A673 (cell line): ENCODE data around the gene ZSCAN5A. TPM values are rescaled to one million over a fixed set of nuclear protein-coding genes. Genes with fewer than 3 reads are reported as not detected.

Source experiments
- BruUV-seq: library from RNA; stranded (reverse); fragments of 400-500 nt; replicated peaks from 2 replicates; lab custom pipeline; 2021; lab: Mats Ljungman, UMichigan
- CTCF ChIA-PET: fragments of 300-600 bp; sonication (Branson Sonifier 250); formaldehyde crosslinking; loops from one replicate; lab custom pipeline; 2022; ENCODE audit warnings: antibody characterized with exemption; lab: Charles Lee
- POLR2A ChIA-PET: fragments of 300-600 bp; sonication (Branson Sonifier 250); formaldehyde crosslinking; loops from one replicate; lab custom pipeline; 2022; ENCODE audit warnings: antibody characterized with exemption; ENCODE audit not compliant: low non-redundant PET; lab: Charles Lee
- DNase-seq: peaks from one replicate; pipeline ENCODE4 v3.0.0-alpha.2; 2015; ENCODE audit warnings: low spot score
- H3K27ac ChIP-seq: fragments of 200-600 bp; sonication (generic); 2 replicates; pipeline ENCODE4 v1.5.1; 2016; ENCODE audit warnings: mixed run types, low read depth, mild to moderate bottlenecking, mixed read lengths, antibody characterized with exemption, low read length; ENCODE audit not compliant: poor library complexity, severe bottlenecking
- H3K27me3 ChIP-seq: fragments of 200-600 bp; sonication (generic); replicated peaks from 2 replicates; pipeline ENCODE4 v1.6.1; 2017; ENCODE audit warnings: mixed run types, low read depth, mild to moderate bottlenecking, mixed read lengths, antibody characterized with exemption, low read length; ENCODE audit not compliant: insufficient read depth, poor library complexity
- H3K36me3 ChIP-seq: fragments of 200-600 bp; sonication (generic); 2 replicates; pipeline ENCODE4 v1.6.1; 2016; ENCODE audit warnings: mixed run types, mild to moderate bottlenecking, mixed read lengths, antibody characterized with exemption, low read length; ENCODE audit not compliant: insufficient read depth, poor library complexity, severe bottlenecking
- H3K4me1 ChIP-seq: fragments of 200-600 bp; sonication (generic); 2 replicates; pipeline ENCODE4 v1.6.1; 2017; ENCODE audit warnings: mixed run types, mild to moderate bottlenecking, mixed read lengths, antibody characterized with exemption, low read length; ENCODE audit not compliant: insufficient read depth, poor library complexity, severe bottlenecking
- H3K4me3 ChIP-seq: fragments of 200-600 bp; sonication (generic); 2 replicates; pipeline ENCODE4 v1.5.1; 2016; ENCODE audit warnings: low read depth, mixed run types, mild to moderate bottlenecking, mixed read lengths, low read length; ENCODE audit not compliant: poor library complexity, severe bottlenecking
- H3K9me3 ChIP-seq: fragments of 200-600 bp; sonication (generic); 2 replicates; pipeline ENCODE4 v1.6.1; 2016; ENCODE audit warnings: mixed run types, low read depth, mild to moderate bottlenecking, mixed read lengths, antibody characterized with exemption, low read length; ENCODE audit not compliant: poor library complexity, severe bottlenecking
- CTCF ChIP-seq: fragments of 300-800, 200-600 bp; sonication (generic); conservative IDR thresholded peaks from 2 replicates; pipeline ENCODE4 v1.5.1; 2017; ENCODE audit warnings: low read depth, mild to moderate bottlenecking, antibody characterized with exemption, low read length, moderate library complexity, mixed read lengths
- EZH2 ChIP-seq: fragments of 200-600 bp; sonication (generic); IDR thresholded peaks from 2 replicates; pipeline ENCODE4 v1.6.1; 2017; ENCODE audit warnings: borderline replicate concordance, low read depth, mild to moderate bottlenecking, mixed read lengths, antibody characterized with exemption, low read length; ENCODE audit not compliant: poor library complexity, severe bottlenecking
- intact Hi-C: fragments of 100-400 bp; cut with micrococcal nuclease; formaldehyde crosslinking; loops from one replicate; pipeline ENCODE4 v1.10.0; 2022; ENCODE audit not compliant: unreplicated experiment
- total RNA-seq: library from RNA; stranded (reverse); gene quantifications from 2 replicates; pipeline ENCODE4 v1.2.3, GENCODE V29; 2021

ZSCAN5A gene
- total RNA-seq, 1 experiment from 2014 or later = 18.8 TPM

GRCh38 chr19:56319991-56320390 is 5.4 kb upstream of the ZSCAN5A start:
- H3K36me3 ChIP-seq = no peaks in the 10 kb centered on the region
- TF ChIP-seq EZH2 (no peak), CTCF (no peak)
- CTCF ChIA-PET = no interaction called here
- no peaks in the 10 kb centered on the region for H3K4me1 ChIP-seq
- intact Hi-C loops = loop anchor here (10.0 kb wide), 1 partner anchor 645 kb away; the partner anchor contains the start of gene EPN1
- BruUV-seq = no TSS peak
- no peak for DNase-seq
- H3K27ac ChIP-seq = no peak overlapping the region
- no peaks in the 10 kb centered on the region for H3K9me3 ChIP-seq
- POLR2A ChIA-PET = no interaction called here
- H3K27me3 ChIP-seq = no peaks in the 10 kb centered on the region
- no peak overlapping the region for H3K4me3 ChIP-seq

GRCh38 chr19:56317749-56318148 is 3.1 kb upstream of the ZSCAN5A start:
- intact Hi-C loops = loop anchor here (10.0 kb wide), 1 partner anchor 643 kb away; the partner anchor contains the start of gene EPN1
- POLR2A ChIA-PET = interaction anchor here (0.7 kb wide), 1 partner anchor 13 kb away, joined by 5 read pairs; no protein-coding TSS in a partner anchor

GRCh38 chr19:56316728-56317127 is 2.1 kb upstream of the ZSCAN5A start:
- peaks cover 6% of the 10 kb centered on the region for H3K4me1 ChIP-seq
- POLR2A ChIA-PET = no interaction called here
- H3K27ac ChIP-seq = no peak overlapping the region
- BruUV-seq = no TSS peak
- CTCF ChIA-PET = no interaction called here
- no peak for DNase-seq
- no peaks in the 10 kb centered on the region for H3K27me3 ChIP-seq
- intact Hi-C loops = loop anchor here (10.0 kb wide), 1 partner anchor 642 kb away; the partner anchor contains the start of gene EPN1
- H3K9me3 ChIP-seq = no peaks in the 10 kb centered on the region
- H3K36me3 ChIP-seq = no peaks in the 10 kb centered on the region
- TF ChIP-seq CTCF = no peak
- TF ChIP-seq EZH2 = no peak
- H3K4me3 ChIP-seq = no peak overlapping the region

More at GRCh38 chr19:56317749-56318148, 3.1 kb upstream of the ZSCAN5A start:
- Histone ChIP-seq H3K27me3 (no peaks in the 10 kb centered on the region), H3K9me3 (no peaks in the 10 kb centered on the region), H3K4me1 (peaks cover 6% of the 10 kb centered on the region), H3K27ac (no peak overlapping the region), H3K4me3 (no peak overlapping the region), H3K36me3 (no peaks in the 10 kb centered on the region)
- CTCF ChIA-PET = no interaction called here
- no TSS peak for BruUV-seq
- no peak for DNase-seq
- TF ChIP-seq CTCF (no peak), EZH2 (no peak)
